ENCODE data around the gene NR3C2. TPM values are rescaled to one million over a fixed set of nuclear protein-coding genes. Genes with fewer than 3 reads are reported as not detected.

The NR3C2 gene
- total RNA-seq, 1 experiment from 2014 or later: 1.6 TPM

GRCh38 chr4:148062301-148062950 lies 379.8 kb downstream of the NR3C2 start:
- Histone ChIP-seq H3K4me1 (ENCODE audit: insufficient read depth, low read length, poor library complexity, severe bottlenecking) (peaks cover 18% of the 10 kb centered on the region), H3K36me3 (ENCODE audit: insufficient read depth, low read length, poor library complexity, severe bottlenecking) (no peaks in the 10 kb centered on the region), H3K27ac (ENCODE audit: low read depth, low read length, poor library complexity, severe bottlenecking) (no peak overlapping the region), H3K4me3 (ENCODE audit: low read depth, low read length, poor library complexity, severe bottlenecking) (no peak overlapping the region), H3K9me3 (ENCODE audit: low read depth, low read length, poor library complexity, severe bottlenecking) (no peaks in the 10 kb centered on the region), H3K27me3 (replicated peaks; ENCODE audit: insufficient read depth, low read depth, low read length, poor library complexity) (no peaks in the 10 kb centered on the region)
- BruUV-seq (replicated peaks): no TSS peak
- TF ChIP-seq EZH2 (IDR thresholded peaks at IDR 0.05; ENCODE audit: borderline replicate concordance, low read depth, low read length, poor library complexity, severe bottlenecking) (no peak), CTCF (conservative IDR thresholded peaks at IDR 0.05; ENCODE audit: low read depth, low read length) (no peak)
- ChIA-PET POLR2A (ENCODE audit: low non-redundant PET) (no interaction called here), CTCF (no interaction called here)
- intact Hi-C loops (cut with micrococcal nuclease; ENCODE audit: unreplicated experiment): no loop called here
- DNase-seq (ENCODE audit: low spot score): no peak

GRCh38 chr4:148061795-148062194 lies 380.4 kb downstream of the NR3C2 start:
- Histone ChIP-seq H3K9me3 (ENCODE audit: low read depth, low read length, poor library complexity, severe bottlenecking) (no peaks in the 10 kb centered on the region), H3K27me3 (replicated peaks; ENCODE audit: insufficient read depth, low read depth, low read length, poor library complexity) (no peaks in the 10 kb centered on the region), H3K36me3 (ENCODE audit: insufficient read depth, low read length, poor library complexity, severe bottlenecking) (no peaks in the 10 kb centered on the region), H3K4me3 (ENCODE audit: low read depth, low read length, poor library complexity, severe bottlenecking) (no peak overlapping the region), H3K27ac (ENCODE audit: low read depth, low read length, poor library complexity, severe bottlenecking) (no peak overlapping the region), H3K4me1 (ENCODE audit: insufficient read depth, low read length, poor library complexity, severe bottlenecking) (peaks cover 18% of the 10 kb centered on the region)
- CTCF ChIA-PET: no interaction called here
- BruUV-seq (replicated peaks): no TSS peak
- TF ChIP-seq EZH2 (IDR thresholded peaks at IDR 0.05; ENCODE audit: borderline replicate concordance, low read depth, low read length, poor library complexity, severe bottlenecking) (no peak), CTCF (conservative IDR thresholded peaks at IDR 0.05; ENCODE audit: low read depth, low read length) (no peak)
- POLR2A ChIA-PET (ENCODE audit: low non-redundant PET): no interaction called here
- intact Hi-C loops (cut with micrococcal nuclease; ENCODE audit: unreplicated experiment): no loop called here
- no peak for DNase-seq (ENCODE audit: low spot score)

- Histone ChIP-seq H3K4me1 (ENCODE audit: insufficient read depth, low read length, poor library complexity, severe bottlenecking) (peaks cover 18% of the 10 kb centered on the region), H3K9me3 (ENCODE audit: low read depth, low read length, poor library complexity, severe bottlenecking) (no peaks in the 10 kb centered on the region), H3K27ac (ENCODE audit: low read depth, low read length, poor library complexity, severe bottlenecking) (no peak overlapping the region), H3K4me3 (ENCODE audit: low read depth, low read length, poor library complexity, severe bottlenecking) (no peak overlapping the region), H3K36me3 (ENCODE audit: insufficient read depth, low read length, poor library complexity, severe bottlenecking) (no peaks in the 10 kb centered on the region), H3K27me3 (replicated peaks; ENCODE audit: insufficient read depth, low read depth, low read length, poor library complexity) (no peaks in the 10 kb centered on the region)
- DNase-seq (ENCODE audit: low spot score): no peak
- CTCF ChIA-PET: no interaction called here
- BruUV-seq (replicated peaks): no TSS peak
- intact Hi-C loops (cut with micrococcal nuclease; ENCODE audit: unreplicated experiment): no loop called here
- no peak for TF ChIP-seq EZH2 (IDR thresholded peaks at IDR 0.05; ENCODE audit: borderline replicate concordance, low read depth, low read length, poor library complexity, severe bottlenecking)
- no peak for TF ChIP-seq CTCF (conservative IDR thresholded peaks at IDR 0.05; ENCODE audit: low read depth, low read length)
- POLR2A ChIA-PET (ENCODE audit: low non-redundant PET): no interaction called here
Measured at GRCh38 chr4:148061141-148061481, 381.1 kb downstream of the NR3C2 start.

Measured in A673 (cell line).